Liver (tissue), 3 donors: ENCODE results near the gene COL11A2.

Source experiments
- ATF3 ChIP-seq: IDR thresholded peaks from 2 replicates; pipeline ENCODE4 v1.6.1; 2016; ENCODE audit warnings: antibody characterized with exemption
- CTCF ChIP-seq: fragments of 150-350 bp; IDR thresholded peaks from 2 replicates; pipeline ENCODE4 v1.5.1; 2017; ENCODE audit warnings: improper control_type of control experiment, low read depth, low read length; ENCODE audit not compliant: missing input control
- FOXA1 ChIP-seq: IDR thresholded peaks from 2 replicates; pipeline ENCODE4 v1.6.1; 2016; ENCODE audit warnings: antibody characterized with exemption
- GABPA ChIP-seq, 2 donors: IDR thresholded peaks in 1 of 2; conservative IDR thresholded peaks in 1 of 2; 2 replicates each; pipeline ENCODE4 v1.6.1; 2016; ENCODE audit warnings: antibody characterized with exemption in 2 of 2, mild to moderate bottlenecking in 1 of 2, moderate library complexity in 1 of 2
- RAD21 ChIP-seq, 2 donors: IDR thresholded peaks; 2 replicates each; pipeline ENCODE4 v1.6.1; 2016; ENCODE audit warnings: antibody characterized with exemption in 2 of 2, mild to moderate bottlenecking in 2 of 2
- REST ChIP-seq: IDR thresholded peaks from 2 replicates; pipeline ENCODE4 v1.6.1; 2016; ENCODE audit warnings: antibody characterized with exemption, mild to moderate bottlenecking
- RXRA ChIP-seq, 2 donors: IDR thresholded peaks; 2 replicates each; pipeline ENCODE4 v1.6.1; 2017 to 2018; ENCODE audit warnings: antibody characterized with exemption in 2 of 2, mild to moderate bottlenecking in 1 of 2
- TAF1 ChIP-seq: conservative IDR thresholded peaks from 2 replicates; pipeline ENCODE4 v1.6.1; 2016; ENCODE audit warnings: antibody characterized with exemption, mild to moderate bottlenecking
- ZBTB33 ChIP-seq: IDR thresholded peaks from 2 replicates; pipeline ENCODE4 v1.6.1; 2016; ENCODE audit warnings: antibody characterized with exemption
- donor health status: healthy.
- donor health status: healthy.

- TF ChIP-seq CTCF: no peak
- TF ChIP-seq GABPA (IDR thresholded peaks at IDR 0.05 in 1 of 2, conservative IDR thresholded peaks at IDR 0.05 in 1 of 2): no peak
- no peak for TF ChIP-seq REST
- TF ChIP-seq ZBTB33: no peak
- no peak for TF ChIP-seq ATF3
- TF ChIP-seq RAD21 (IDR thresholded peaks at IDR 0.05): no peak
- no peak for TF ChIP-seq TAF1
- TF ChIP-seq RXRA (IDR thresholded peaks at IDR 0.05): no peak
- no peak for TF ChIP-seq FOXA1
These were observed 28.7 kb downstream of the COL11A2 start for GRCh38 chr6:33163540-33163939.
